H7 (cell line): Measurements from ENCODE around the gene RTL9. TPM values are rescaled to one million over a fixed set of nuclear protein-coding genes. Genes with fewer than 3 reads are reported as not detected.

Experiments
- DNase-seq: peaks from one replicate; pipeline ENCODE4 v3.0.0; 2012
- H3K27me3 ChIP-seq: 2 replicates; pipeline ENCODE4 v1.6.0; 2011; ENCODE audit warnings: mild to moderate bottlenecking, low read length; ENCODE audit not compliant: control insufficient read depth, insufficient read depth
- H3K36me3 ChIP-seq: replicated peaks from 2 replicates; pipeline ENCODE4 v1.5.1; 2011; ENCODE audit warnings: low read length; ENCODE audit not compliant: control insufficient read depth, insufficient read depth
- H3K4me3 ChIP-seq: 2 replicates; pipeline ENCODE4 v1.5.1; 2011; ENCODE audit warnings: low read depth, mild to moderate bottlenecking, control low read depth, low read length, moderate library complexity; ENCODE audit not compliant: insufficient read depth
- total RNA-seq: library from RNA; depleted of rRNA; stranded (reverse); fragments of >200 nt; shearing (Covaris generic); gene quantifications from 2 replicates; pipeline ENCODE4 v1.2.3, GENCODE V29; 2014; rRNA removed

Gene RTL9
- total RNA-seq, 1 experiment from 2014 or later: 0.07 TPM

DNA sequence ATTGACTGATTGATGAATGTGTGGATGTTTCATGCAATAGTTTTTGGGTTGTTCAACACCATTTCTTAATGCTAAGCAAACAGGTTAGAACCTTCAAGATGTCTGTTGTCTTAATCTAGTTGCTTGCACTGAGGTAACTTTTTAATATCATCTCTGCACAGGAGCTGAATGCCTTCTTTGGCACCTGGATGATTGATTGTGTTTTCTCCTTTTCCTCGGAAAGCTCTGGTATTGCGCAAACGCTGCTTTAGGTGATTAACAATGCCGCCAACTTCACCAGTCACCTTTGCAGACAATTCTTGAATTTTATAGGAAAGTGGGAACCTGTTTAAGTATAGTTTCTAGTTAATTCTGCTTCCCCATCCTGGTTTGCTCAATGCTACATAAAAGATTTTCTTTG lies 48.2 kb downstream of the RTL9 start:
- H3K27me3 ChIP-seq: no peaks in the 10 kb centered on the region
- H3K4me3 ChIP-seq: no peak overlapping the region
- DNase-seq: no peak
- H3K36me3 ChIP-seq: no peaks in the 10 kb centered on the region

DNA sequence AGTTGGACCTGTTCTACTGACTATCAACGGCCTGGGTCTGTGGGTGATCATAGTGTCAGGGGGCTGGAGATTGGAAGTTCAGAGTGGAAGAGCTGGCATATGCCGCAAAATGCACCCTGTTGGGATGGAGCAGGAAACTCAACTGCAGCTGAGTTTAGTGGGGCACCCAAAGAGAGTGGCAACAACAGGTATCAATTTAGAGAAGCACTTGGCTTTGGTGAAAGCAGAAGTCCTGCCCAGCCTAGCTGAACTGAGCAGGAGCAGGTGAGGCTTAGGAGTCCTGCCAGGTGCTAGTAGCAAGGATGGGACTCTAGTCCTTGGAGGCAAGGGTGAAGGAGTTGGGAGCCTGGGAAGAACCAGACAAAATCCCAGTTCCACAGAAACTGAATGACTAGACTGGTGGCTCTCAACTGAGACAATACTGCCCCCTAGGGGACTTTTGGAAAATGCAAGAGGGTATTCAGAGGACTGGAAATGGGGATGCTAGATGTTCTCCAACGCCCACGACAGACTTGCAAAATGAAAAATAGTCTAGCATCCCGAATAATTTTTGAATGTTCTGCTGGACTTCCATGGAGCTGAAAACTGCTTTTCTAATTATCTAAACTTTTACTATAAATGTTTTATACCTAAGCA lies 49.4 kb downstream of the RTL9 start:
- no peaks in the 10 kb centered on the region for H3K27me3 ChIP-seq
- H3K36me3 ChIP-seq: no peaks in the 10 kb centered on the region
- H3K4me3 ChIP-seq: no peak overlapping the region
- DNase-seq: peak; percentile 37

Other genes with a start within 250 kb of the RTL9 start
- gene AMMECR1, start 40.8 kb upstream of the RTL9 start, total RNA-seq: 33.2 and 34.4 TPM in 2 replicates